Adrenal gland (tissue), 12 donors: ENCODE results near the gene HECA. TPM values are rescaled to one million over a fixed set of nuclear protein-coding genes. Genes with fewer than 3 reads are reported as not detected.
"Not testable (repeated sequence)": the region's sequence is repeated elsewhere in the genome, so short reads cannot be mapped to it uniquely, and the experiment has no call there.

Source experiments
- DNase-seq, 7 donors: peaks; one replicate each; pipeline ENCODE4 v3.0.0-alpha.2; 2019 to 2020
- H3K27ac ChIP-seq, 5 donors: fragments of 200-600 bp; sonication (generic) in 4 of 5; 1 replicate in 3 of 5; 2 replicates in 2 of 5; pipeline versions ENCODE4 v1.5.1 to v1.8.0; 2016 to 2020; ENCODE audit warnings: mild to moderate bottlenecking in 1 of 5
- H3K27me3 ChIP-seq: fragments of 200-600 bp; 2 replicates; pipeline ENCODE4 v1.8.0; 2021
- H3K36me3 ChIP-seq, 2 donors: fragments of 200-600 bp; replicated peaks in 1 of 2; 1 replicate in 1 of 2; 2 replicates in 1 of 2; pipeline versions ENCODE4 v1.5.1 to v1.8.0; 2018 to 2022
- H3K4me1 ChIP-seq, 2 donors: fragments of 200-600 bp; replicated peaks in 1 of 2; 1 replicate in 1 of 2; 2 replicates in 1 of 2; pipeline versions ENCODE4 v1.5.1 to v1.8.0; 2018 to 2021
- H3K4me3 ChIP-seq, 4 donors: fragments of 200-600 bp; sonication (generic) in 3 of 4; one replicate each; pipeline ENCODE4 v1.5.1; 2016 to 2018
- H3K9me3 ChIP-seq, 3 donors: fragments of 200-600 bp; sonication (generic) in 1 of 3; replicated peaks in 1 of 3; 1 replicate in 2 of 3; 2 replicates in 1 of 3; pipeline versions ENCODE4 v1.5.1 to v1.8.0; 2016 to 2021
- POLR2A ChIP-seq, 2 donors: fragments of 450-650 bp; IDR thresholded peaks; one replicate each; pipeline ENCODE4 v1.6.1; 2017; ENCODE audit warnings: antibody characterized with exemption in 2 of 2, mild to moderate bottlenecking in 2 of 2, moderate library complexity in 1 of 2
- WGBS, 4 donors: extraction: QIAGEN DNeasy Blood & Tissue Kit in 2 of 4; methylation state at CpG; one replicate each; pipeline versions ENCODE4 v1.1.5 to v1.1.7; 2013 to 2017; 5-methylcytosine and 5-hydroxymethylcytosine counted together
- intact Hi-C, 2 donors: fragments of 100-400 bp; cut with DNase I; formaldehyde crosslinking; loops; one replicate each; pipeline versions ENCODE4 v1.14.1 to v1.15.0; 2022 to 2023
- polyA plus RNA-seq, 3 donors: library from polyadenylated mRNA; stranded (reverse); fragments of 200-250 nt in 2 of 3; fragments of 350-450 nt in 1 of 3; fragmentation: Illumina TruSeq in 1 of 3; extraction: RNeasy Lipid Tissue Mini Kit (QIAGEN cat#74804) in 1 of 3; gene quantifications; one replicate each; pipeline ENCODE4 v1.2.3, GENCODE V29; 2013 to 2014
- total RNA-seq, 9 donors: library from RNA; depleted of rRNA in 4 of 9; stranded (reverse); fragments of >200 nt in 4 of 9; fragments of 120-200 nt in 1 of 9; fragmentation: NEBNext Ultra II Directional in 1 of 9; extraction: Animal tissue kit (Norgen Biotek cat#: 25700) in 1 of 9; gene quantifications; one replicate each; pipeline versions ENCODE4 v1.1.0 to v1.2.4, GENCODE V29; 2013 to 2023
- TF ChIP-seq, protein P1 (sequence below), 6 experiments: fragments of 450-650 bp in 4 of 6; fragments of 200-600 bp in 2 of 6; sonication (generic) in 1 of 6; IDR thresholded peaks; 1 replicate in 5 of 6; 2 replicates in 1 of 6; pipeline versions ENCODE4 v1.5.1 to v1.8.0; 2016 to 2021; ENCODE audit warnings: antibody characterized with exemption in 6 of 6, mild to moderate bottlenecking in 2 of 6, moderate library complexity in 1 of 6
- donor health status: healthy with polysubstance abuse.
- donor health status: Bipolar disorder and iron deficiency.
- donor health status: DM: yes; HTN: yes; CAD: no.
- donor health status: DM: no; HTN: no; CAD: no.
- donor health status: DM: no; HTN: no; CAD: no.
- donor health status: DM: yes; HTN: yes; CAD: no.

HECA gene
- total and polyA plus RNA-seq, 12 donors: 6.5 to 30.0 (median 21.0) TPM

- Histone ChIP-seq H3K4me1 (no peaks in the 10 kb centered on the region), H3K36me3 (no peaks in the 10 kb centered on the region), H3K27me3 (no peaks in the 10 kb centered on the region), H3K4me3 (no peak overlapping the region), H3K9me3 (no peaks in the 10 kb centered on the region), H3K27ac (no peak overlapping the region)
- no peak for TF ChIP-seq POLR2A (IDR thresholded peaks at IDR 0.05)
- TF ChIP-seq, protein P1, sequence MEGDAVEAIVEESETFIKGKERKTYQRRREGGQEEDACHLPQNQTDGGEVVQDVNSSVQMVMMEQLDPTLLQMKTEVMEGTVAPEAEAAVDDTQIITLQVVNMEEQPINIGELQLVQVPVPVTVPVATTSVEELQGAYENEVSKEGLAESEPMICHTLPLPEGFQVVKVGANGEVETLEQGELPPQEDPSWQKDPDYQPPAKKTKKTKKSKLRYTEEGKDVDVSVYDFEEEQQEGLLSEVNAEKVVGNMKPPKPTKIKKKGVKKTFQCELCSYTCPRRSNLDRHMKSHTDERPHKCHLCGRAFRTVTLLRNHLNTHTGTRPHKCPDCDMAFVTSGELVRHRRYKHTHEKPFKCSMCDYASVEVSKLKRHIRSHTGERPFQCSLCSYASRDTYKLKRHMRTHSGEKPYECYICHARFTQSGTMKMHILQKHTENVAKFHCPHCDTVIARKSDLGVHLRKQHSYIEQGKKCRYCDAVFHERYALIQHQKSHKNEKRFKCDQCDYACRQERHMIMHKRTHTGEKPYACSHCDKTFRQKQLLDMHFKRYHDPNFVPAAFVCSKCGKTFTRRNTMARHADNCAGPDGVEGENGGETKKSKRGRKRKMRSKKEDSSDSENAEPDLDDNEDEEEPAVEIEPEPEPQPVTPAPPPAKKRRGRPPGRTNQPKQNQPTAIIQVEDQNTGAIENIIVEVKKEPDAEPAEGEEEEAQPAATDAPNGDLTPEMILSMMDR (IDR thresholded peaks at IDR 0.05): no peak
- intact Hi-C loops: no loop called here
- whole genome bisulfite sequencing, 4 donors: 77 to 85% (median 82%) methylated on average over 4 of the region's 4 CpGs
- DNase-seq: no peak
Measured at GRCh38 chr6:139198529-139199288, 63.8 kb downstream of the HECA start.

GRCh38 chr6:139201378-139201777, 66.5 kb downstream of the HECA start:
- intact Hi-C loops: no loop called here
- DNase-seq: no peak
- peaks cover 0 to 4% (median 0%) of the 10 kb centered on the region in 3 donors for H3K9me3 ChIP-seq
- TF ChIP-seq POLR2A (IDR thresholded peaks at IDR 0.05): no peak
- TF ChIP-seq, protein P1 (IDR thresholded peaks at IDR 0.05): no peak
- no peak overlapping the region for H3K27ac ChIP-seq
- no peaks in the 10 kb centered on the region for H3K27me3 ChIP-seq
- H3K4me3 ChIP-seq: no peak overlapping the region
- 88 to 98% (median 92%) methylated on average over 4 of the region's 4 CpGs for WGBS, 4 donors
- H3K4me1 ChIP-seq: no peaks in the 10 kb centered on the region
- no peaks in the 10 kb centered on the region for H3K36me3 ChIP-seq

DNA sequence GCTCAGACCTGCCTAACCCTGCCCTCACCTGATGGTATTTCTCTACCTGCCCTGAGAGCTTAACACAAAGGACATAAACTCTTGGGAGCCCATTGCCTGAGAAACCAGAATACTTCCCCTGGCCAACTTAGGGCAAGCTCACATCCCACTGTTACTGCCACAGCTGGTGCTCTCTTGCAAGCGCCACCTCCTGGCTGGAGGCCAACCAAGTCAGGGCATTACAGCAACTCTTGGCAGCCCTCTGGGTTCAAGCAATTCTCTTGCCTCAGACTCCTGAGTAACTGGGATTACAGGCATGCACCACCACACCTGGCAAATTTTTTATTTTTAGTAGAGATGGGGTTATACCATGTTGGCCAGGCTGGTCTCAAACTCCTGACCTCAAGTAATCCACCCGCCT, 70.1 kb downstream of the HECA start:
- TF ChIP-seq, protein P1 (IDR thresholded peaks at IDR 0.05): no peak
- no peak for TF ChIP-seq POLR2A (IDR thresholded peaks at IDR 0.05)
- Histone ChIP-seq H3K27ac (no peak overlapping the region), H3K36me3 (no peaks in the 10 kb centered on the region), H3K4me3 (no peak overlapping the region), H3K4me1 (no peaks in the 10 kb centered on the region), H3K9me3 (peaks cover 0 to 6% (median 0%) of the 10 kb centered on the region in 3 donors), H3K27me3 (no peaks in the 10 kb centered on the region)
- intact Hi-C loops: no loop called here
- DNase-seq: no peak
- 81 to 95% (median 89%) methylated on average over 2 of the region's 2 CpGs for WGBS, 4 donors

DNA sequence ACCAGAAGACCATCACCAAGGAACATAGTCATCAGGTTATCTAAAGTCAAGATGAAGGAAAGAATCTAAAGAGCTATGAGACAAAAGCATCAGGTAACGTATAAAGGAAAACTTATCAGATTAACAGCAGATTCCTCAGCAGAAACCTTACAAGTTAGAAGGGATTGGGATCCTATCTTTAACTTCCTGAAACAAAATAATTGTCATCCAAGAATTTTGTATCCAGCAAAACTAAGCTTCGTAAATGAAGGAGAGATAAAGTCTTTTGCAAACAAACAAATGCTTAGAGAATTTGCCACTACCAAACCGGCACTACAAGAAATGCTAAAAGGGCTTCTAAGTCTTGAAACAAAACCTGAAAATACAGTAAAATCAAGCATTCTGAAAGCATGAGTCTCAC, 71.0 kb downstream of the HECA start:
- peaks cover 0 to 6% (median 0%) of the 10 kb centered on the region in 3 donors for H3K9me3 ChIP-seq
- H3K27ac ChIP-seq: no peak overlapping the region
- no peaks in the 10 kb centered on the region for H3K27me3 ChIP-seq
- H3K4me3 ChIP-seq: no peak overlapping the region
- 83 to 91% (median 90%) methylated on average over 3 of the region's 3 CpGs for WGBS, 4 donors
- no peak for DNase-seq
- no peaks in the 10 kb centered on the region for H3K36me3 ChIP-seq
- no peaks in the 10 kb centered on the region for H3K4me1 ChIP-seq
- TF ChIP-seq, protein P1 (IDR thresholded peaks at IDR 0.05): no peak
- TF ChIP-seq POLR2A (IDR thresholded peaks at IDR 0.05): no peak
- intact Hi-C loops: no loop called here

DNA sequence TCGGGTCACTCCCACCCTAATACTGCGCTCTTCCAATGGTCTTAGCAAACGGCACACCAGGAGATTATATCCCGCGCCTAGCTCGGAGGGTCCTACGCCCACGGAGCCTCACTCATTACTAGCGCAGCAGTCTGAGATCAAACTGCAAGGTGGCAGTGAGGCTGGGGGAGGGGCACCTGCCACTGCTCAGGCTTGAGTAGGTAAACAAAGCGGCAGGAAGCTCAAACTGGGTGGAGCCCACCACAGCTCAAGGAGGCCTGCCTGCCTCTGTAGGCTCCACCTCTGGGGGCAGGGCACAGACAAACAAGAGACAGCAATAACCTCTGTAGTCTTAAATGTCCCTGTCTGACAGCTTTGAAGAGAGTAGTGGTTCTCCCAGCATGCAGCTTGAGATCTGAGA, 75.9 kb downstream of the HECA start:
- intact Hi-C loops, H3K27me3 ChIP-seq, H3K36me3 ChIP-seq, H3K4me3 ChIP-seq, DNase-seq, H3K27ac ChIP-seq, H3K4me1 ChIP-seq, H3K9me3 ChIP-seq: not testable (repeated sequence)
- WGBS, 4 donors: 75 to 100% (median 92%) methylated on average over 1 to 10 of the region's 10 CpGs

- H3K36me3 ChIP-seq, H3K4me1 ChIP-seq, H3K9me3 ChIP-seq, H3K4me3 ChIP-seq, DNase-seq, H3K27me3 ChIP-seq, intact Hi-C loops, H3K27ac ChIP-seq: not testable (repeated sequence)
- 60 to 100% (median 80%) methylated on average over 1 of the region's 2 CpGs; no CpG with 5 or more reads in 1 of the 4 donors for WGBS, 4 donors
Measured at GRCh38 chr6:139212460-139212859, 77.6 kb downstream of the HECA start.
